T-cell (primary cell): ENCODE results near the gene C16orf54. TPM values are rescaled to one million over a fixed set of nuclear protein-coding genes. Genes with fewer than 3 reads are reported as not detected.
A peak's percentile ranks its signal among the peaks of the same experiment; 100 is the strongest.
"Not testable (repeated sequence)": the region's sequence is repeated elsewhere in the genome, so short reads cannot be mapped to it uniquely, and the experiment has no call there.

Experiments used
- ATAC-seq, 4 experiments: fragments of 200-7000 bp in 3 of 4; fragments of 150-1000 bp in 1 of 4; cut with Tn5 transposase; replicated peaks in 1 of 4; 1 replicate in 3 of 4; 2 replicates in 1 of 4; pipeline ENCODE4 v1.10.0; 2021; ENCODE audit warnings: moderate library complexity in 3 of 4, mild to moderate bottlenecking in 2 of 4, moderate number of reproducible peaks in 1 of 4
- CTCF ChIA-PET, 2 donors: fragments of 300-600 bp; sonication (Branson Sonifier 250); formaldehyde crosslinking; loops; one replicate each; lab custom pipeline; 2022; ENCODE audit warnings: antibody characterized with exemption in 2 of 2; lab: Charles Lee
- POLR2A ChIA-PET, 2 donors: fragments of 300-600 bp; sonication (Branson Sonifier 250); formaldehyde crosslinking; loops; one replicate each; lab custom pipeline; 2022; ENCODE audit warnings: antibody characterized with exemption in 2 of 2; lab: Charles Lee
- DNase-seq, 35 experiments: peaks; one replicate each; pipeline versions ENCODE4 v3.0.0 to v3.0.0-alpha.2; 2013 to 2023
- H3K27ac ChIP-seq: one replicate; pipeline ENCODE4 v1.5.1; 2013; ENCODE audit warnings: low read length
- H3K27me3 ChIP-seq, 2 experiments: replicated peaks in 1 of 2; 1 replicate in 1 of 2; 2 replicates in 1 of 2; pipeline versions ENCODE4 v1.6.1 to v1.7.0; 2013; ENCODE audit warnings: low read length in 1 of 2, mixed read lengths in 1 of 2; ENCODE audit not compliant: control insufficient read depth in 2 of 2, insufficient read depth in 2 of 2; ENCODE audit errors: extremely low read depth in 1 of 2
- H3K36me3 ChIP-seq, 2 donors: 1 replicate in 1 of 2; 2 replicates in 1 of 2; pipeline versions ENCODE4 v1.6.1 to v1.7.0; 2013; ENCODE audit warnings: low read length in 1 of 2; ENCODE audit not compliant: control insufficient read depth in 2 of 2, insufficient read depth in 1 of 2; ENCODE audit errors: extremely low read depth in 1 of 2
- H3K4me1 ChIP-seq, 2 experiments: 1 replicate in 1 of 2; 2 replicates in 1 of 2; pipeline versions ENCODE4 v1.6.1 to v1.7.0; 2013; ENCODE audit warnings: low read length in 2 of 2, mixed read lengths in 1 of 2; ENCODE audit not compliant: insufficient read depth in 2 of 2, control insufficient read depth in 1 of 2; ENCODE audit errors: extremely low read depth in 1 of 2
- H3K4me3 ChIP-seq, 2 donors: 1 replicate in 1 of 2; 2 replicates in 1 of 2; pipeline versions ENCODE4 v1.5.1 to v1.7.0; 2013; ENCODE audit warnings: mild to moderate bottlenecking in 2 of 2, low read length in 1 of 2, moderate library complexity in 1 of 2; ENCODE audit not compliant: control insufficient read depth in 1 of 2; ENCODE audit errors: extremely low read depth in 1 of 2
- H3K9me3 ChIP-seq: 2 replicates; pipeline ENCODE4 v1.7.0; 2013
- H3K27ac Mint-ChIP-seq, 2 donors: one replicate each; pipeline ENCODE4 v1.8.0; 2020 to 2021; ENCODE audit warnings: mild to moderate bottlenecking in 2 of 2, mixed read lengths in 2 of 2
- H3K27me3 Mint-ChIP-seq, 2 donors: one replicate each; pipeline ENCODE4 v1.8.0; 2021 to 2022; ENCODE audit warnings: mixed read lengths in 2 of 2
- H3K36me3 Mint-ChIP-seq: one replicate; pipeline ENCODE4 v1.8.0; 2021; ENCODE audit warnings: mixed read lengths
- H3K4me1 Mint-ChIP-seq, 3 donors: one replicate each; pipeline ENCODE4 v1.8.0; 2020 to 2022; ENCODE audit warnings: mixed read lengths in 3 of 3, mild to moderate bottlenecking in 1 of 3
- H3K4me3 Mint-ChIP-seq, 3 donors: one replicate each; pipeline ENCODE4 v1.8.0; 2020 to 2022; ENCODE audit warnings: mild to moderate bottlenecking in 3 of 3, mixed read lengths in 3 of 3, moderate library complexity in 3 of 3
- H3K9me3 Mint-ChIP-seq, 3 donors: one replicate each; pipeline ENCODE4 v1.8.0; 2020 to 2022; ENCODE audit warnings: mixed read lengths in 3 of 3
- WGBS: methylation state at CpG from one replicate; pipeline ENCODE4 v1.1.5; 2013; ENCODE audit warnings: missing lambda C conversion rate; ENCODE audit not compliant: insufficient coverage; 5-methylcytosine and 5-hydroxymethylcytosine counted together
- total RNA-seq, 35 experiments: library from RNA in 6 of 35; stranded (reverse) in 6 of 35; fragments of 120-200 nt in 1 of 35; gene quantifications; one replicate each; pipeline versions ENCODE4 v1.2.1 to v1.2.4 and lab custom pipeline; 2013 to 2026

The C16orf54 gene
- total RNA-seq, 5 donors from 2014 or later (not counting 1 experiment from before 2014, with no cell fraction given): 122 to 194 (median 142) TPM

DNA sequence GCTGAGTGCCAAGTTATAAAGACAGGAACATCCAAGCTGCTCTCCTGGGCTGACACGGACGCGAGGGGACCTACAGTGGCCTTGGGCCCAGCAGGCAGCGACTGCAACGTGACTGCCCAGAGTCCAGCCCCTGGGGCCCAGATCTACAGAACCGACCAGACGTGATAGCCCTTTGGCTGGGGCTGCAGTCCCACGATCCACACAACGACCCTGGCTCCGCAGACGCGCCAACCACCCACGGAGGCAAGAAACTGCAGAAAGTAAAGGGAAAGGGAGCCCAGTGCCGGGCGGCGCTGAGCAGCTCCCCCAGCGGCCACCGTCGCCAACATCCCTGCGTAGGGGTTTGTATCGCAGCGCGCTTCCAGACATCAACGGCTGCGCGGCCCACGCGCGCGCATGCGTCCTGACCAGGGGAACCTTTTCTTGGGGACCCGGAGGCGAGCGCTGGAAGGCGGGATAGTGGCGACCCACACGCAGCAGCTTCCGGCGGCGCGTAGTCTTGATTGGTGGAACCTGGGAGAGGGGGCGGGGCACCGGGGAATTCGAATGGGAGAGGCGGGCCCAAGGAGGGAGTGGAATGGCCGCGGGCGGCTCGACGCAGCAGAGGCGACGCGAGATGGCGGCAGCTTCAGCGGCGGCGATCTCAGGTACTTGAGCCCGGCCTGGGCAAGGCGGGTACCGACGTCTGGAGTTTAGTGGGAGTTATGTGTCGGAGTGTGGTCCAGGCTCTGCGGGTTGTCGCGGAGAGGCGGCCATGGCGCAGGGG lies 44.6 kb upstream of the C16orf54 start, which contains the start of gene KIF22:
KIF22 (plus strand) TSS at position 569 of the 766 bp plus-strand sequence; CDS start at position 578, 9 bp downstream.
- peaks cover 46 to 50% (median 48%) of the 10 kb centered on the region in 3 donors for H3K4me1 Mint-ChIP-seq
- Histone ChIP-seq H3K27me3 (no peaks in the 10 kb centered on the region), H3K4me3 (peak within 1 kb of the TSS; percentile 84 to 94), H3K4me1 (peaks cover 13 to 43% of the 10 kb centered on the region in 2 experiments), H3K36me3 (peaks cover 0 to 5% of the 10 kb centered on the region in 2 donors), H3K27ac (peak within 1 kb of the TSS; percentile 69), H3K9me3 (no peaks in the 10 kb centered on the region)
- no peaks in the 10 kb centered on the region for H3K27me3 Mint-ChIP-seq
- ChIA-PET CTCF (interaction anchor here (0.6 to 2.6 kb wide), 14 partner anchors 9 to 840 kb away, joined by 3 to 14 read pairs (median 4); partner anchors contain the start of genes C16orf54 (in 1 of the 2), MVP (in 1 of the 2), NFATC2IP (in 1 of the 2) and PAGR1 (in 1 of the 2)), POLR2A (interaction anchor here (0.6 to 1.6 kb wide), 8 partner anchors 14 to 52 kb away, joined by 3 to 10 read pairs (median 4); partner anchors contain the start of gene PAGR1 (in 1 of the 2))
- peak within 1 kb of the TSS; percentile 98 to 99 for H3K27ac Mint-ChIP-seq
- ATAC-seq: peak; percentile 93 to 97 (median 96)
- H3K9me3 Mint-ChIP-seq: no peaks in the 10 kb centered on the region
- H3K4me3 Mint-ChIP-seq: peak within 1 kb of the TSS; percentile 93 to 98 (median 98)
- 1% methylated on average over 67 of the region's 67 CpGs for WGBS
- DNase-seq: peak; percentile 99 to 100 (median 99)
- peaks cover 12% of the 10 kb centered on the region for H3K36me3 Mint-ChIP-seq

DNA sequence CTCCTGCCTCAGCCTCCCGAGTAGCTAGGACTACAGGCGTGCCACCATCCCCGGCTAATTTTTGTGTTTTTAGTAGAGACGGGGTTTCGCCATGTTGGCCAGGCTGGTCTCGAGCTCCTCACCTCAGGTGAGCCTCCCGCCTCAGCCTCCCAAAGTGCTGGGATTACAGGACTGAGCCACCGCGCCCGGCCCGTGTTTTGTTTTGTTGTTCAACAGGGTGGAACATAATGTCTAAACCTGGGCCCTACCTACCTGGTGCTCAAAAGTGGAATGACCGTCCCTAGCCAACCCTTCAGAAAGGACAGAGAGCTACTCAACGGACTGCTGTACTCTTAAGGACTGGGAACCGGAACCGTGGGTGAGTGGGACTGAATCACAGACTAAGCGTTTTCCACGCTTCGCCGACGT lies 44.0 kb upstream of the C16orf54 start:
- POLR2A ChIA-PET: interaction anchor here (0.7 to 1.6 kb wide), 6 partner anchors 18 to 51 kb away, joined by 3 to 10 read pairs (median 4); partner anchors contain the start of gene PAGR1 (in 1 of the 2)
- no peak for DNase-seq
- H3K4me1 Mint-ChIP-seq: peaks cover 50 to 55% (median 52%) of the 10 kb centered on the region in 3 donors

DNA sequence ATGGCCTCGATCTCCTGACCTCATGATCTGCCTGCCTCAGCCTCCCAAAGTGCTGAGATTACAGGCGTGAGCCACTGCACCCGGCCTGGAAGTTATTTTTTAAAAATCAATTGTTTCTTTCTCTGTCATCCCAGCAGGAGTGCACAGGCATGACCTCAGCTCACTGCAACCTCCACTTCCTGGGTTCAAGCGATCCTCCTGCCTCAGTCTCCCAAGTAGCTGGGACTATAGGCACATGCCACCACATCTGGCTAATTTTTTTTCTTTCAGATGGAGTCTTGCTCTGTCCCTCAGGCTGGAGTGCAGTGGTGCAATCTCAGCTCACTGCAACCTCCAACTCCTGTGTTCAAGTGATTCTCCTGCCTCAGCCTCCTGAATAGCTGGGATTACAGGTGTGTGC lies 41.4 kb upstream of the C16orf54 start:
- H3K4me1 ChIP-seq: peaks cover 11 to 37% of the 10 kb centered on the region in 2 experiments
- Mint-ChIP-seq H3K4me1 (peaks cover 40 to 47% (median 40%) of the 10 kb centered on the region in 3 donors), H3K27ac (peak overlapping the region in 1 of 2 donors; percentile 27), H3K4me3 (peak overlapping the region in 1 of 3 donors; percentile 35)
- ATAC-seq, CTCF ChIA-PET, H3K9me3 Mint-ChIP-seq, H3K36me3 ChIP-seq, H3K27me3 Mint-ChIP-seq, H3K9me3 ChIP-seq, H3K36me3 Mint-ChIP-seq, DNase-seq, H3K27me3 ChIP-seq, H3K4me3 ChIP-seq, H3K27ac ChIP-seq: not testable (repeated sequence)
- 86% methylated on average over 4 of the region's 4 CpGs for WGBS
- POLR2A ChIA-PET: interaction anchor here in 1 of 2 donors (0.6 kb wide), 1 partner anchor 33 kb away, joined by 5 read pairs; no protein-coding TSS in a partner anchor

More for the DNA sequence above, 44.0 kb upstream of the C16orf54 start:
- Mint-ChIP-seq H3K9me3 (no peaks in the 10 kb centered on the region), H3K36me3 (peaks cover 10% of the 10 kb centered on the region), H3K27me3 (no peaks in the 10 kb centered on the region), H3K27ac (peak overlapping the region; percentile 98 to 99), H3K4me3 (peak overlapping the region; percentile 93 to 98 (median 98))
- Histone ChIP-seq H3K9me3 (no peaks in the 10 kb centered on the region), H3K4me1 (peaks cover 13 to 49% of the 10 kb centered on the region in 2 experiments), H3K27ac (peak overlapping the region; percentile 69), H3K27me3 (no peaks in the 10 kb centered on the region), H3K36me3 (peaks cover 0 to 5% of the 10 kb centered on the region in 2 donors), H3K4me3 (peak overlapping the region; percentile 48 to 51)
- ATAC-seq: no peak
- WGBS: 64% methylated on average over 18 of the region's 20 CpGs
- CTCF ChIA-PET: interaction anchor here (0.6 to 2.6 kb wide), 12 partner anchors 10 to 238 kb away, joined by 3 to 14 read pairs (median 5); partner anchors contain the start of genes C16orf54 (in 1 of the 2), MVP (in 1 of the 2) and PAGR1 (in 1 of the 2)

DNA sequence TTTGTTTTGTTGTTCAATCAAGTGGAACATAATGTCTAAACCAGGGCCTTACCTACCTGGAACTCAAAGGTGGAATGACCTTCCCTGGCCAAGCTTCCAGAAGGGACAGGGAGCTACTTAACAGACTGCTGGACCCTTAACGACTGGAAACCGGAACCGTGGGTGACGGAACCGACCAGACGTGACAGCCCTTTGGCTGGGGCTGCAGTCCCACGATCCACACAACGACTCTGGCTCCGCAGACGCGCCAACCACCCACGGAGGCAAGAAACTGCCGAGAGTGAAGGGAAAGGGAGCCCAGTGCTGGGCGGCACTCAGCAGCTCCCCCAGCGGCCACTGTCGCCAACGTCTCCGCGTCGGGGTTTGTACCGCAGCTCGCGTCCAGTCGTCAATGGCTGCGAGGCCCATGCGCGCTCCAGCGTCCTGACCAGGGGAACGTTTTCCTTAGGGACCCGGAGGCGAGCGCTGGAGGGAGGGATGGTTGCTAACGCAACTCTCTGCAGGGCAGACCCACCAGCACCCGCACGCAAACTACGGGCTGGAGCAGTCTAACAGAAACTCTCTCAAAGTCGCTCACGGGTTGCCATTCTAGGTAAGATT lies 39.2 kb upstream of the C16orf54 start:
- H3K9me3 ChIP-seq: no peaks in the 10 kb centered on the region
- Mint-ChIP-seq H3K4me3 (peak overlapping the region; percentile 61 to 75 (median 68)), H3K36me3 (no peaks in the 10 kb centered on the region), H3K4me1 (peaks cover 27 to 32% (median 29%) of the 10 kb centered on the region in 3 donors), H3K27ac (peak overlapping the region; percentile 77 to 82), H3K9me3 (no peaks in the 10 kb centered on the region), H3K27me3 (no peaks in the 10 kb centered on the region)
- peak overlapping the region; percentile 26 to 29 for H3K4me3 ChIP-seq
- H3K36me3 ChIP-seq: no peaks in the 10 kb centered on the region
- peaks cover 0 to 3% of the 10 kb centered on the region in 2 experiments for H3K27me3 ChIP-seq
- peaks cover 5 to 23% of the 10 kb centered on the region in 2 experiments for H3K4me1 ChIP-seq
- DNase-seq (peak; percentile 30 to 85 (median 69)), ATAC-seq (peak; percentile 82 to 93 (median 90))
- WGBS: 19% methylated on average over 25 of the region's 38 CpGs
- ChIA-PET POLR2A (interaction anchor here (0.5 to 1.7 kb wide), 12 partner anchors 19 to 660 kb away, joined by 3 to 15 read pairs (median 4); no protein-coding TSS in a partner anchor), CTCF (interaction anchor here (0.6 to 2.3 kb wide), 19 partner anchors 11 to 97 kb away, joined by 3 to 18 read pairs (median 4); partner anchors contain the start of gene MVP (in 1 of the 2))
- peak overlapping the region; percentile 64 for H3K27ac ChIP-seq

DNA sequence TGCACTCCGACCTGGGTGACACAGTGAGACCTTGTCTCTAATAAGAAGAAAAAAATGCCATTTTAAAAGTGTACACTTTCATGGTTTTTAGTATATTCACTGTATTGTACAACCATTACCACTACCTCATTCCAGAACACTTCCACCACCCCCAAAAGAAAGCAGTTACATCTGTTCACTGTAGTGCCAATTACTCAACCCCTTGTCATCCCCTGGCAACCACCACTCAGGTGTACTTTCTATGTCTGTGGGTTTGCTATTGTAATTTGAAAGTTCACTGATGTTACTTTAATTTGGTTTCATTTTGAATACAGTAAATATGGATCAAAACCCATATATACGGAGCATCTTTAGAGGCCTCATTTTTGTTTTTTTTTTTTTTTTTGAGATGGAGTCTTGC lies 38.4 kb upstream of the C16orf54 start:
- no peaks in the 10 kb centered on the region for H3K27me3 Mint-ChIP-seq
- Histone ChIP-seq H3K36me3 (no peaks in the 10 kb centered on the region), H3K9me3 (no peaks in the 10 kb centered on the region), H3K4me3 (no peak overlapping the region), H3K4me1 (peaks cover 3 to 17% of the 10 kb centered on the region in 2 experiments), H3K27me3 (peaks cover 0 to 3% of the 10 kb centered on the region in 2 experiments), H3K27ac (no peak overlapping the region)
- H3K36me3 Mint-ChIP-seq: no peaks in the 10 kb centered on the region
- peak in 3 of 4 experiments; percentile 42 to 79 (median 49) for ATAC-seq
- H3K27ac Mint-ChIP-seq: peak overlapping the region; percentile 71 to 82
- ChIA-PET CTCF (interaction anchor here (0.6 to 2.3 kb wide), 9 partner anchors 11 to 84 kb away, joined by 3 to 18 read pairs (median 4); partner anchors contain the start of gene MVP (in 1 of the 2)), POLR2A (interaction anchor here (0.6 to 1.7 kb wide), 6 partner anchors 24 to 659 kb away, joined by 3 to 14 read pairs (median 4); no protein-coding TSS in a partner anchor)
- peaks cover 24 to 28% (median 28%) of the 10 kb centered on the region in 3 donors for H3K4me1 Mint-ChIP-seq
- H3K9me3 Mint-ChIP-seq: no peaks in the 10 kb centered on the region
- H3K4me3 Mint-ChIP-seq: peak overlapping the region in 1 of 3 donors; percentile 75
- no CpG with 5 or more reads among the region's 2 CpGs for WGBS
- peak in 5 of 35 experiments; percentile 8 to 32 (median 10) for DNase-seq
